H1 (cell line): ENCODE results near the gene MOCS1. TPM values are rescaled to one million over a fixed set of nuclear protein-coding genes. Genes with fewer than 3 reads are reported as not detected.

Experiments used
- CBX8 ChIP-seq: fragments of 300-800, 300-1000 bp; sonication (generic); IDR thresholded peaks from 2 replicates; pipeline ENCODE4 v1.7.1; 2016; ENCODE audit warnings: low read depth, low read length, borderline replicate concordance
- CHD2 ChIP-seq: IDR thresholded peaks from 2 replicates; pipeline ENCODE4 v1.6.1; 2012; ENCODE audit warnings: low read length, improper control_type of control experiment
- KDM4A ChIP-seq: IDR thresholded peaks from one replicate; pipeline ENCODE4 v1.7.1; 2012; ENCODE audit warnings: low read depth, mild to moderate bottlenecking, moderate library complexity, low read length, inconsistent platforms; ENCODE audit not compliant: severe bottlenecking
- RAD21 ChIP-seq, 2 experiments: IDR thresholded peaks in 1 of 2; conservative IDR thresholded peaks in 1 of 2; 2 replicates each; pipeline ENCODE4 v1.6.1; 2011; ENCODE audit warnings: low read depth in 2 of 2, low read length in 2 of 2, improper control_type of control experiment in 1 of 2, inconsistent platforms in 1 of 2, mild to moderate bottlenecking in 1 of 2, moderate library complexity in 1 of 2
- SIX5 ChIP-seq: IDR thresholded peaks from 2 replicates; pipeline ENCODE4 v1.6.1; 2011; ENCODE audit warnings: mild to moderate bottlenecking, low read depth, low read length
- polyA plus RNA-seq, 7 experiments: library from polyadenylated mRNA; depleted of rRNA in 3 of 7; stranded (reverse) in 5 of 7; unstranded in 2 of 7; fragments of >200 nt in 5 of 7; fragments of 200-250 nt in 2 of 7; gene quantifications; 1 replicate in 5 of 7; 2 replicates in 1 of 7; 4 replicates in 1 of 7; pipeline versions ENCODE4 v1.2.1 to v1.2.3, GENCODE V29; 2011 to 2013; ENCODE audit warnings: missing spikeins in 2 of 7, mixed read lengths in 2 of 7
- total RNA-seq: library from RNA; stranded (reverse); fragmentation: NEBNext Ultra II Directional; extraction: Animal tissue kit (Norgen Biotek cat#: 25700); gene quantifications from 2 replicates; pipeline ENCODE4 v1.2.1, GENCODE V29; 2021

MOCS1 gene
- total and polyA plus RNA-seq, 2 of the 8 experiments (the other 6 are each of a cell fraction or from before 2014, with no cell fraction given) = 13.4 to 19.7 TPM

GRCh38 chr6:39876111-39876510 is 58.2 kb downstream of the MOCS1 start (continued):
- TF ChIP-seq CBX8 (no peak), CHD2 (no peak), RAD21 (IDR thresholded peaks at IDR 0.05 in 1 of 2, conservative IDR thresholded peaks at IDR 0.05 in 1 of 2; ENCODE audit: low read depth in 2 of 2, low read length in 2 of 2) (no peak), SIX5 (no peak), KDM4A (no peak)
